Breast epithelium (tissue), 3 donors: ENCODE measurements around the gene TBC1D10A.

Experiments used
- POLR2A ChIP-seq: fragments of 450-650 bp; IDR thresholded peaks from one replicate; pipeline ENCODE4 v1.6.1; 2016; ENCODE audit warnings: antibody characterized with exemption, mild to moderate bottlenecking, moderate library complexity
- TF ChIP-seq, protein P1 (sequence below), 3 donors: fragments of 450-650 bp; IDR thresholded peaks; one replicate each; pipeline ENCODE4 v1.5.1; 2016 to 2017; ENCODE audit warnings: antibody characterized with exemption in 3 of 3, mild to moderate bottlenecking in 3 of 3, moderate library complexity in 3 of 3

GRCh38 chr22:30283342-30283741, 43.4 kb downstream of the TBC1D10A start:
- TF ChIP-seq, protein P1, sequence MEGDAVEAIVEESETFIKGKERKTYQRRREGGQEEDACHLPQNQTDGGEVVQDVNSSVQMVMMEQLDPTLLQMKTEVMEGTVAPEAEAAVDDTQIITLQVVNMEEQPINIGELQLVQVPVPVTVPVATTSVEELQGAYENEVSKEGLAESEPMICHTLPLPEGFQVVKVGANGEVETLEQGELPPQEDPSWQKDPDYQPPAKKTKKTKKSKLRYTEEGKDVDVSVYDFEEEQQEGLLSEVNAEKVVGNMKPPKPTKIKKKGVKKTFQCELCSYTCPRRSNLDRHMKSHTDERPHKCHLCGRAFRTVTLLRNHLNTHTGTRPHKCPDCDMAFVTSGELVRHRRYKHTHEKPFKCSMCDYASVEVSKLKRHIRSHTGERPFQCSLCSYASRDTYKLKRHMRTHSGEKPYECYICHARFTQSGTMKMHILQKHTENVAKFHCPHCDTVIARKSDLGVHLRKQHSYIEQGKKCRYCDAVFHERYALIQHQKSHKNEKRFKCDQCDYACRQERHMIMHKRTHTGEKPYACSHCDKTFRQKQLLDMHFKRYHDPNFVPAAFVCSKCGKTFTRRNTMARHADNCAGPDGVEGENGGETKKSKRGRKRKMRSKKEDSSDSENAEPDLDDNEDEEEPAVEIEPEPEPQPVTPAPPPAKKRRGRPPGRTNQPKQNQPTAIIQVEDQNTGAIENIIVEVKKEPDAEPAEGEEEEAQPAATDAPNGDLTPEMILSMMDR (IDR thresholded peaks at IDR 0.05), result no peak
- no peak for TF ChIP-seq POLR2A
